Esophagus squamous epithelium (tissue), 4 donors: Measurements from ENCODE around the gene FAS.

Source experiments
- CTCF ChIP-seq, 6 experiments: fragments of 450-650 bp in 4 of 6; fragments of 200-600 bp in 2 of 6; sonication (generic) in 2 of 6; IDR thresholded peaks; one replicate each; pipeline ENCODE4 v1.5.1; 2016 to 2019; ENCODE audit warnings: antibody characterized with exemption in 6 of 6, mild to moderate bottlenecking in 4 of 6, moderate library complexity in 4 of 6
- POLR2A ChIP-seq, 4 donors: fragments of 450-650 bp; IDR thresholded peaks; one replicate each; pipeline ENCODE4 v1.6.1; 2017; ENCODE audit warnings: antibody characterized with exemption in 4 of 4, mild to moderate bottlenecking in 4 of 4, moderate library complexity in 3 of 4

DNA sequence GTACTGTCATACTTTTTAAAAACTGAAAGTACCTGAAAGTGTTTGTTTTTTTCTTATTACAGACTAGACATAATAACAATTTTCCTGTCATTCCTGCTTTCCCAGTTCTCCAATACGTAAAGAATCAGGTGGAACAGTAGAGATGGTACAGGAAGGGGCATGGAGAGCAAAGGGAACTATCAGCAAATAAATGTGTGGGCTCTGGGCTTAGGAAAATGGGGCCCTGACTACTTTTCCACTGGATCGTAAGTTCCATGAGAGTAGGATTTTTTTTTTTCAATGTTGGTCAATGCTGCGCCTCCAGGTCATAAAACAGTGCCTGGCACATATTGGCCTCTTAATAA lies 15.2 kb upstream of the FAS start:
- TF ChIP-seq CTCF (IDR thresholded peaks at IDR 0.05) (no peak), POLR2A (IDR thresholded peaks at IDR 0.05) (no peak)
